LNCAP (cell line): ENCODE measurements around the gene OPN1MW.
"Not testable (repeated sequence)": the region's sequence is repeated elsewhere in the genome, so short reads cannot be mapped to it uniquely, and the experiment has no call there.

Source experiments
- TF ChIP-seq, protein P1 (sequence below): fragments of 450-650 bp; IDR thresholded peaks from 2 replicates; pipeline ENCODE4 v1.5.1; 2017; ENCODE audit warnings: mild to moderate bottlenecking

OPN1MW gene

DNA sequence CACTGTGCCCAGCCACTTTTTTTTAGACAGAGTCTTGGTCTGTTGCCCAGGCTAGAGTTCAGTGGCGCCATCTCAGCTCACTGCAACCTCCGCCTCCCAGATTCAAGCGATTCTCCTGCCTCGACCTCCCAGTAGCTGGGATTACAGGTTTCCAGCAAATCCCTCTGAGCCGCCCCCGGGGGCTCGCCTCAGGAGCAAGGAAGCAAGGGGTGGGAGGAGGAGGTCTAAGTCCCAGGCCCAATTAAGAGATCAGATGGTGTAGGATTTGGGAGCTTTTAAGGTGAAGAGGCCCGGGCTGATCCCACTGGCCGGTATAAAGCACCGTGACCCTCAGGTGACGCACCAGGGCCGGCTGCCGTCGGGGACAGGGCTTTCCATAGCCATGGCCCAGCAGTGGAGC is at the start of gene OPN1MW:
TSS of gene OPN1MW (plus strand) at position 301 of the 400 bp plus-strand sequence. CDS start at position 383, 82 bp downstream.
- TF ChIP-seq, protein P1, sequence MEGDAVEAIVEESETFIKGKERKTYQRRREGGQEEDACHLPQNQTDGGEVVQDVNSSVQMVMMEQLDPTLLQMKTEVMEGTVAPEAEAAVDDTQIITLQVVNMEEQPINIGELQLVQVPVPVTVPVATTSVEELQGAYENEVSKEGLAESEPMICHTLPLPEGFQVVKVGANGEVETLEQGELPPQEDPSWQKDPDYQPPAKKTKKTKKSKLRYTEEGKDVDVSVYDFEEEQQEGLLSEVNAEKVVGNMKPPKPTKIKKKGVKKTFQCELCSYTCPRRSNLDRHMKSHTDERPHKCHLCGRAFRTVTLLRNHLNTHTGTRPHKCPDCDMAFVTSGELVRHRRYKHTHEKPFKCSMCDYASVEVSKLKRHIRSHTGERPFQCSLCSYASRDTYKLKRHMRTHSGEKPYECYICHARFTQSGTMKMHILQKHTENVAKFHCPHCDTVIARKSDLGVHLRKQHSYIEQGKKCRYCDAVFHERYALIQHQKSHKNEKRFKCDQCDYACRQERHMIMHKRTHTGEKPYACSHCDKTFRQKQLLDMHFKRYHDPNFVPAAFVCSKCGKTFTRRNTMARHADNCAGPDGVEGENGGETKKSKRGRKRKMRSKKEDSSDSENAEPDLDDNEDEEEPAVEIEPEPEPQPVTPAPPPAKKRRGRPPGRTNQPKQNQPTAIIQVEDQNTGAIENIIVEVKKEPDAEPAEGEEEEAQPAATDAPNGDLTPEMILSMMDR: not testable (repeated sequence)

DNA sequence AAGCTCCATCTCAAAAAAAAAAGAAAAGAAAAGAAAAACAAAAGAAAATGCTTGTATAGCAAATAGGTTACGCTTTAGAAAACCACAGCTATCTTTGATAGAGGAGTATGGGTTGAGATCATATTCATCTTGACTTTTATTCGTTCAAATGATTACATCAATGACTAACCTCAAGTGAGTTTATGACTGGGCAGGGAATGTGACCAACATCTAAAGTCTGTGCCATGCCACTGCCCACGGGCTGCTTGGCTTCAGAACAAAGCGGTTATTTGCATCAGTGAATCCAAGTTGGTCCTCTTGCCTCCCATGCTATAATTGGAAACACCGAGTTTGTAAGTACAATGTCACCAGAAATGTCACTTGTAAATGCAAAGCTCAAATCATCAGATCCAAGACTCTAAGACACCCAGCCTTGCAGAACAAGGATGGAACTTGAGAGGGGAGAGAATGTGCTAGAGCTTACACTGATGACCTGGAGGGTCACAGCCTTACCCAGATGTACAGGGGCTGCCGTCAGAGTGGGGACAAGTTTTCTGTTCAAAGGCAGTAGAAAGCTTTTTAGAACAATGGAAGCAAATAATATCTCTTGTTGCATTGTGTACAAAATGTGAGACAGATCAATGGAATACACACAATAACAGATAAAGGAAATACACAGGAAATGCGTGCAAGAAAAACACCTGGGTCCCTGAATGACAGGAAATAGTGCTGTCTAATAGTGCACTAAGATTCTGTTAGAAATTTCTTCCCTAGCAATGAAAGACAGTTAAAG is 46.8 kb upstream of the OPN1MW start:
- TF ChIP-seq, protein P1: no peak

DNA sequence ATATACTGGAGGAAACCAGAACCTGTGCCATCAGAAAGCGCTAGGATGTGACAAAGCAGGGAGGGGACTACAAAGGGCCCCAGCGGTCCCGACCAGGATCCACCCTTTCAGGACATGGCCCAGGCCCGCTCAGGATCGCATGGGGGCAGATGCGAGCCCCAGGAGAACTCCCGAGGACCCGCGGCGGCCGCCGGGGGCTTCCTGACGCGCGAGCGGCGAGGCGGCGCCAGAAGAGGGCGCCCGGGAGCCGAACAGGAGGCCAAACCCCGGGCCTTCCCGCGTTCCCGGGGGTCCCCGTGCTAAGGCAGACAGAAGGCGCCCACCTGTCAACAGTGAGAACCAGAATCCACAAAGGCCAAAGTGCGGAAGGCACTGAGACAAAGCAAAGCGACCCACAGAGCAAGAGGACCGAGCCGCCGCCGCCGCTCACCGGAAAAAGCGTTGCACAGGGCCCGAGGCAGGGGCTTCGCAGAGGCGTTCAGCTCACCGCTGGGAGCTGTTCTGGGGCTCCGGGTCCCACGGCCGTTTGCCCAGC is 45.7 kb upstream of the OPN1MW start:
- TF ChIP-seq, protein P1: peak; percentile 69

DNA sequence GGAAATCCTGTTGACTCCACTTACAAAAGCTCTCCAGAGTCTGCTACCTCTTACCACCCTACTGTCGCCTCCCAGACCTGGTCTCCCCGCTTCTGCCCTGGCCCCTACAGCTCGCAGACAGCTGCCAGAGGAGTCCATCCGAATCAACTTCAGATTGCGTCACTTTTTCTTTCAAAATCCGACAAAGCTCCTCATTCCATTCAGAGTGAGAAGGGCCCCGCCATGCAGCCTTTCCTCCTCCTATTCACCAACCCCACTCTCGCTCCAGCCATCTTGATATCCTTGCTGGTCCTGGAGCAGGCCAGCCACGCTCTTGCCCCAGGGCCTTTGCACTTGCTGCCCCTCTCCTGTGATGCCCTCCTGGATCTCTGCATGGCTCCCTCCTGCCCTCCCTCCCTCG is 43.5 kb upstream of the OPN1MW start:
- TF ChIP-seq, protein P1: no peak

DNA sequence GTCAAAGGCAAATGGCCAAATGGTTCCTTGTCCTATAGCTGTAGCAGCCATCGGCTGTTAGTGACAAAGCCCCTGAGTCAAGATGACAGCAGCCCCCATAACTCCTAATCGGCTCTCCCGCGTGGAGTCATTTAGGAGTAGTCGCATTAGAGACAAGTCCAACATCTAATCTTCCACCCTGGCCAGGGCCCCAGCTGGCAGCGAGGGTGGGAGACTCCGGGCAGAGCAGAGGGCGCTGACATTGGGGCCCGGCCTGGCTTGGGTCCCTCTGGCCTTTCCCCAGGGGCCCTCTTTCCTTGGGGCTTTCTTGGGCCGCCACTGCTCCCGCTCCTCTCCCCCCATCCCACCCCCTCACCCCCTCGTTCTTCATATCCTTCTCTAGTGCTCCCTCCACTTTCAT is 42.2 kb upstream of the OPN1MW start:
- TF ChIP-seq, protein P1: no peak

DNA sequence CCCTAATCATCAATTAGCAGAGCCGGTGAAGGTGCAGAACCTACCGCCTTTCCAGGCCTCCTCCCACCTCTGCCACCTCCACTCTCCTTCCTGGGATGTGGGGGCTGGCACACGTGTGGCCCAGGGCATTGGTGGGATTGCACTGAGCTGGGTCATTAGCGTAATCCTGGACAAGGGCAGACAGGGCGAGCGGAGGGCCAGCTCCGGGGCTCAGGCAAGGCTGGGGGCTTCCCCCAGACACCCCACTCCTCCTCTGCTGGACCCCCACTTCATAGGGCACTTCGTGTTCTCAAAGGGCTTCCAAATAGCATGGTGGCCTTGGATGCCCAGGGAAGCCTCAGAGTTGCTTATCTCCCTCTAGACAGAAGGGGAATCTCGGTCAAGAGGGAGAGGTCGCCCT is 41.7 kb upstream of the OPN1MW start:
- TF ChIP-seq, protein P1: no peak

DNA sequence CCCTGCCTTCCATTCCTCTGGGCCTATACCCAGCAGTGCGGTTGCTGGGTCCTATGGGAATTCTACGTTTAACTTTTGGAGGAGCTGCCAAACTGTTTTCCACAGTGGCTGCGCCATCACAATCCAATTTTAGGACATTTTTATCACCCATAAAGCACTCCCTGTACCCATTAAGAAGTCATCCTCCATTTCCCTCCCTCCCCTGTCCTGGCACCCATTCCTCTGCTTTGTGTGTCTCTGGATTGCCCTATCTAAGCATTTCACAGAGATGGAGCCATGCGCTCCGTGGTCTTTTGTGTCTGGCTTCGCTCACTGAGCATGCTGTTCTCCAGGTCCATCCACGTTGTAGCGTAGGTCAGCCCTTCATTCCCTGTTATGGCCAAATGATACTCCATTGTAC is 40.0 kb upstream of the OPN1MW start:
- TF ChIP-seq, protein P1: no peak
